Measurements from ENCODE around the gene GPC2. TPM values are rescaled to one million over a fixed set of nuclear protein-coding genes. Genes with fewer than 3 reads are reported as not detected.
A peak's percentile ranks its signal among the peaks of the same experiment; 100 is the strongest.

GPC2 gene
- polyA plus RNA-seq, 1 donor (not counting 4 experiments of a cell fraction or from before 2014, with no cell fraction given), result 0.55 TPM

DNA sequence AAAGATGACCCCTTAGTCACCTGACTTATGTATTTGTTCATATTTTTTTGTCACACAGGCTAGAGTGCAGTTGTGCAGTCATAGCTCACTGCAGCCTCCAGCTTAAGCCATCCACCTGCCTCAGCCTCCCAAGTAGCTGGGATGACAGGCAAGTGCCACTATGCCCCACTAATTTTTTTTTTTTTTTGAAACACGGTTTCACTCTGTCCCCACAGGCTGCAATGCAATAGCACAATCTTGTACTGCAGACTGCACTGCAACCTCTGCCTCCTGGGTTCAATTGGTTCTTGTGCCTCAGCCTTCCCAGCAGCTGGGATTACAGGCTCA lies 48.6 kb downstream of the GPC2 start:
- no peaks in the 10 kb centered on the region for H3K9me3 ChIP-seq (ENCODE audit: control insufficient read depth, low read depth, low read length)
- peaks cover 10% of the 10 kb centered on the region for H3K4me1 ChIP-seq (ENCODE audit: control insufficient read depth, extremely low read depth, insufficient read depth, low read length)
- no peaks in the 10 kb centered on the region for H4K20me1 ChIP-seq (ENCODE audit: control insufficient read depth, extremely low read depth, insufficient read depth, low read length)
- DNase-seq (ENCODE audit: low read depth, low spot score), result no peak
- peaks cover 0 to 2% of the 10 kb centered on the region in 2 experiments for H3K36me3 ChIP-seq (ENCODE audit: control insufficient read depth in 2 of 2, extremely low read depth in 1 of 2, insufficient read depth in 2 of 2, low read length in 2 of 2)
- H3K9ac ChIP-seq (ENCODE audit: control insufficient read depth, extremely low read depth, insufficient read depth, low read length), result no peak overlapping the region
- no peak overlapping the region for H3K4me3 ChIP-seq (ENCODE audit: control insufficient read depth in 2 of 3, extremely low read depth in 1 of 3, insufficient read depth in 2 of 3, low read depth in 1 of 3, low read length in 3 of 3)
- no peak for TF ChIP-seq EZH2 (IDR thresholded peaks at IDR 0.05; ENCODE audit: low read length)
- TF ChIP-seq, protein P1, sequence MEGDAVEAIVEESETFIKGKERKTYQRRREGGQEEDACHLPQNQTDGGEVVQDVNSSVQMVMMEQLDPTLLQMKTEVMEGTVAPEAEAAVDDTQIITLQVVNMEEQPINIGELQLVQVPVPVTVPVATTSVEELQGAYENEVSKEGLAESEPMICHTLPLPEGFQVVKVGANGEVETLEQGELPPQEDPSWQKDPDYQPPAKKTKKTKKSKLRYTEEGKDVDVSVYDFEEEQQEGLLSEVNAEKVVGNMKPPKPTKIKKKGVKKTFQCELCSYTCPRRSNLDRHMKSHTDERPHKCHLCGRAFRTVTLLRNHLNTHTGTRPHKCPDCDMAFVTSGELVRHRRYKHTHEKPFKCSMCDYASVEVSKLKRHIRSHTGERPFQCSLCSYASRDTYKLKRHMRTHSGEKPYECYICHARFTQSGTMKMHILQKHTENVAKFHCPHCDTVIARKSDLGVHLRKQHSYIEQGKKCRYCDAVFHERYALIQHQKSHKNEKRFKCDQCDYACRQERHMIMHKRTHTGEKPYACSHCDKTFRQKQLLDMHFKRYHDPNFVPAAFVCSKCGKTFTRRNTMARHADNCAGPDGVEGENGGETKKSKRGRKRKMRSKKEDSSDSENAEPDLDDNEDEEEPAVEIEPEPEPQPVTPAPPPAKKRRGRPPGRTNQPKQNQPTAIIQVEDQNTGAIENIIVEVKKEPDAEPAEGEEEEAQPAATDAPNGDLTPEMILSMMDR (optimal IDR thresholded peaks at IDR 0.05 in 1 of 3, IDR thresholded peaks at IDR 0.05 in 1 of 3, conservative IDR thresholded peaks at IDR 0.05 in 1 of 3; ENCODE audit: extremely low read depth in 1 of 3, insufficient read depth in 2 of 3, low read length in 3 of 3), result no peak
- H2AFZ ChIP-seq (ENCODE audit: control insufficient read depth, low read length), result no peak overlapping the region
- no peaks in the 10 kb centered on the region for H3K79me2 ChIP-seq (ENCODE audit: control insufficient read depth, insufficient read depth, low read length)
- H3K27me3 ChIP-seq (ENCODE audit: control insufficient read depth, extremely low read depth, insufficient read depth, low read length), result no peaks in the 10 kb centered on the region
- no peak for FAIRE-seq
- dilution Hi-C loops (cut with MboI; ENCODE audit: extremely low pct_ligation_motif_present, low sequenced_read_pairs), result no loop called here
- H3K27ac ChIP-seq (ENCODE audit: control insufficient read depth, insufficient read depth, low read length), result no peak overlapping the region
- no peaks in the 10 kb centered on the region for H3K9me1 ChIP-seq (ENCODE audit: control insufficient read depth, extremely low read depth, insufficient read depth, low read length)
- no peak overlapping the region for H3K4me2 ChIP-seq (ENCODE audit: control insufficient read depth, extremely low read depth, insufficient read depth, low read depth, low read length)

DNA sequence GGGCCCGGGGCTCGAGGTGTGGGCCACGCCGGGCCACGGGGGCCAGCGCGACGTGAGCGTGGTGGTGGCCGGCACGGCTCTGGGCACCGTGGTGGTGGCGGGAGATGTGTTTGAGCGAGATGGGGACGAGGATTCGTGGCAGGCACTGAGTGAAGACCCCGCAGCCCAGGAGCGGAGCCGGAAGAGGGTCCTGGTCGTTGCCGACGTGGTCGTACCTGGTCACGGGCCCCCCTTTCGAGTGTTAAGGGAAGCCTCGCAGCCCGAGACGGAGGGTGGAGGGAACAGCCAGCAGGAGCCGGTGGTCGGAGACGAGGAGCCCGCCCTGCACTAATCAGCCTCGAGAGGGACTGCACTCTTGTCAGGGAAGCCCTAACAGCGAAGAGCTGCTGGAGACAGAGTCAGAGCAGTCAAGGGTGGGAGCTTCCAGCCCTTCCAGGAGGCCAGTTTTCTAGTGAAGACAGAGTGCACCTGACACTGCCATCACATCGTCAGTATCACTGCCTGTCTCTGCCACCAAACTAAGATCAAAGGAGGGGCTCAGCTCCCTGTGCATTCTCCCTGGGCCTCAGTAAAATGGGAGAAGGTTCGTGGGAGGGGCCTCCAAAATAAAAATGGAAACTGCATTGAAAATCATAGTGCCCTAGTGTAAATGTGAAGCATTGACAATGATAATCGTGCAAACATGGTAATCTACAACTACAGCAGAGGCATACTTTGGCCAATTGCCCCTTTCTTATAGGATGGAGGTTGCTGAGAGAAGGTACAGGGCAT lies 49.1 kb downstream of the GPC2 start:
- Histone ChIP-seq H3K27me3 (ENCODE audit: control insufficient read depth, extremely low read depth, insufficient read depth, low read length) (no peaks in the 10 kb centered on the region), H3K4me1 (ENCODE audit: control insufficient read depth, extremely low read depth, insufficient read depth, low read length) (peaks cover 10% of the 10 kb centered on the region), H3K4me3 (ENCODE audit: control insufficient read depth in 2 of 3, extremely low read depth in 1 of 3, insufficient read depth in 2 of 3, low read depth in 1 of 3, low read length in 3 of 3) (peak overlapping the region; percentile 89 to 96 (median 94)), H3K9me1 (ENCODE audit: control insufficient read depth, extremely low read depth, insufficient read depth, low read length) (no peaks in the 10 kb centered on the region), H3K9me3 (ENCODE audit: control insufficient read depth, low read depth, low read length) (no peaks in the 10 kb centered on the region), H2AFZ (ENCODE audit: control insufficient read depth, low read length) (peak overlapping the region; percentile 99), H4K20me1 (ENCODE audit: control insufficient read depth, extremely low read depth, insufficient read depth, low read length) (no peaks in the 10 kb centered on the region), H3K27ac (ENCODE audit: control insufficient read depth, insufficient read depth, low read length) (no peak overlapping the region), H3K36me3 (ENCODE audit: control insufficient read depth in 2 of 2, extremely low read depth in 1 of 2, insufficient read depth in 2 of 2, low read length in 2 of 2) (peaks cover 0 to 2% of the 10 kb centered on the region in 2 experiments), H3K79me2 (ENCODE audit: control insufficient read depth, insufficient read depth, low read length) (no peaks in the 10 kb centered on the region), H3K9ac (ENCODE audit: control insufficient read depth, extremely low read depth, insufficient read depth, low read length) (peak overlapping the region; percentile 97), H3K4me2 (ENCODE audit: control insufficient read depth, extremely low read depth, insufficient read depth, low read depth, low read length) (peak overlapping the region; percentile 72)
- TF ChIP-seq EZH2 (IDR thresholded peaks at IDR 0.05; ENCODE audit: low read length), result no peak
- TF ChIP-seq, protein P1 (optimal IDR thresholded peaks at IDR 0.05 in 1 of 3, IDR thresholded peaks at IDR 0.05 in 1 of 3, conservative IDR thresholded peaks at IDR 0.05 in 1 of 3; ENCODE audit: extremely low read depth in 1 of 3, insufficient read depth in 2 of 3, low read length in 3 of 3), result no peak
- no peak for DNase-seq (ENCODE audit: low read depth, low spot score)
- dilution Hi-C loops (cut with MboI; ENCODE audit: extremely low pct_ligation_motif_present, low sequenced_read_pairs), result no loop called here
- no peak for FAIRE-seq
